HG02623 (cell line): ENCODE data around the gene RNASET2.
"Not testable (repeated sequence)": the region's sequence is repeated elsewhere in the genome, so short reads cannot be mapped to it uniquely, and the experiment has no call there.

Source experiments
- ATAC-seq: cut with Tn5 transposase; IDR thresholded peaks from one replicate; pipeline ENCODE4 v1.9.1; 2021; ENCODE audit warnings: moderate library complexity; ENCODE audit not compliant: unreplicated experiment

The RNASET2 gene

GRCh38 chr6:166949528-166950442 lies 6.6 kb downstream of the RNASET2 start:
- no peak for ATAC-seq

DNA sequence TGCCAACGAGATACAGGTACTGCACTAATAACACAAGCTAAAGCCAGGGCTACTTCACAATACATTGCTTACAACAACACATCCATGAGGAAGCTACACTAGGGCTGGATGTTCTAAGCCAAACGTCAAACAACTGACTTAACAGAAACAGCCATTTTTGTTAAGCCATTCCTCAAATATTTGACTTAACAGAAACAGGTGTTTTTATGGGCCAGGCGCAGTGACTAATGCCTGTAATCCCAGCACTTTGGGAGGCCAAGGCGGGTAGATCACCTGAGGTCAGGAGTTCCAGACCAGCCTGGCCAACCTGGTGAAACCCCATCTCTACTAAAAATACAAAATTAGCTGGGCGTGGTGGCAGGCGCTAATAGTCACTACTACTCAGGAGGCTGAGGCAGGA lies 7.6 kb downstream of the RNASET2 start:
- ATAC-seq = not testable (repeated sequence)

- no peak for ATAC-seq
These were observed 9.1 kb downstream of the RNASET2 start for GRCh38 chr6:166947251-166947650.

- no peak for ATAC-seq
These were observed 10.2 kb downstream of the RNASET2 start for GRCh38 chr6:166946125-166946524.

- ATAC-seq = no peak
These were observed 11.6 kb downstream of the RNASET2 start for GRCh38 chr6:166944666-166945256.

DNA sequence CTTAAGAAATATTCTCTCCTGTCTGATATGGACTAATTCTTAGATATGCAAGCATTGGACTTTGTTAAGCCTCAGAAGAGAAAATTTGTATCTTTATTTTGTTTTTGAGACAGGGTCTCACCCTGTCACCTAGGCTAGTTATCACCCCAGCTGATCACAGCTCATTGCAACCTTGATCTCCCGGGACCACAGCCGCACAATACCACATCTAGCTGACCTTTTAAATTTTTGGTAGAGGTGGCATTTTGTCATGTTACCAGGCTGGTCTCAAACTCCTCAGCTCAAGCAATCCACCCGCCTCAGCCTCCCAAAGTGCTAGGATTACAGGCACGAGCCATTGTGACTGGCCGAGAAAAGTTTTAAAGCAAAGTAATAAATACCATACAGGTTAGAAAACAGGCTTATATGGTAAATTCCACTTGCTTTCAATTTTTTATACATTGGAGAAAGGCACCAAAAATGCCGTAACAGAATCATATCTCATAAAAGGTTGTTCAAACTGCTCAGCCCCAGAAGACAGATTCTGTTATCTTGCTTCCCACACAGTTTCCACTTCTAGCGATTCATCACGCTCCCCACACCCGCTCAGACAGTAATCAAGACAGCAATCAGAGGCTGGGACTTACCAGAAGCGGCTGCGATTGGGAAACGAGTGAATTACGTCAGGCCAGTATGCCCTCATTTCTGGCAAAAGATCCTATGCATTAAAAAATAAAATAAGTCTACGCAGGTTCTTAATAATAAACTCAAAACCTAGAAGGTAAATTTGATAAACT lies 13.8 kb downstream of the RNASET2 start:
- no peak for ATAC-seq

- ATAC-seq = no peak
These were observed 15.7 kb downstream of the RNASET2 start for GRCh38 chr6:166940643-166941068.

DNA sequence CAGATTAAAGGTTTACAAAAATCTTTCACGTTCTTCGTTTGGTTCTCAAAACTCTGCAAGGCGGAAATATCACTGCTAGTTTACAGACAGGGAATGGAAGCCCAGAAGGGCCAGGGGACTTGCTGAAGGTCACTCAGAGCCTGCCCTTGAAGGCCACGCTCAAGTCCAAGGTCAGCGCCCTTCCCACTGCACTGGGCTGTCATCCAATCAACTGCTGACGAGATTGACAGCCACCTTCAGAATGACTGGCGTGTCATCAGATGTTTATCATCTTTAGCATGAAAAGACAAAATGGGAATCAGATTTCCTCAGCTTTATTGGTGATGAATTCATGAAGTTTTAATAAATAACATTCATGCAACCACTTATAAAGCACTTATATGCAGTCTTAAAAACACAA lies 16.5 kb downstream of the RNASET2 start:
- no peak for ATAC-seq

DNA sequence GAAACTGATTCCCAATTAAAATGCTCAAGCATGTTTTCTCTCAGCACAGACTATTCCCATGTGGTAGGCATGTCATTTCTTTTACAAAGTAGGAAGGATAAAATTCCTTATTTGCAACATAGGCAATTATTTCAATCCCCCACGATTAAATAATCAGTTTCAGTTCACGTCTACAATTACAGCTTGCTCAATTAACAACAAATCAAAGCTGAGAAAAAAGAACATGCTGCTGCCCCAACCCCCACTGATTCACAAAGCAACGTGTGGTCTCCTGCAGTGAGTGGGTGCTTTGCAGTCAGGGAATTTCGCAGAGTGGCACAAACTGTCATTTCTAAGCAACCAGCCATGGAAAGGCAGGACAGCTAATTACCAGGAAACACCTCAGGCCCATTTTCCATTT lies 17.0 kb downstream of the RNASET2 start:
- ATAC-seq = no peak

DNA sequence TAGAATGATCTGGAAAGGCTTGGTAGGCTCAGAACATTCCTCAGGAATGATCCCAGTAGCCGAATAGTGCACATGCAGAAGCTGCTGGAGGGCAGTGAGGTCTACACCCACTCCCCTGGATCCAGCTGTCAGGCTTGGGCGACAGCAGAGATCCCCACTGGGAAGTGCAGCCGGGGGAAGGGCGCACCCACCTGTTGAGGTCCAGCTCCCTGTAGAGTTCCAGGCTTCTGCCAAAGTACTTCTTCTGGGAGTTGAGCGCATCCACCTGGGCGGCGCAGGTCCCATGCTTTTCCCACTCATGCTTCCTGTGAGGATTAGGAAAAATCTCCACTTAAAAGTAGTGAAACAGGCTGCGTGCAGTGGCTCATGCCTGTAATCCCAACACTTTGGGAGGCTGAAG lies 17.6 kb downstream of the RNASET2 start:
- no peak for ATAC-seq

DNA sequence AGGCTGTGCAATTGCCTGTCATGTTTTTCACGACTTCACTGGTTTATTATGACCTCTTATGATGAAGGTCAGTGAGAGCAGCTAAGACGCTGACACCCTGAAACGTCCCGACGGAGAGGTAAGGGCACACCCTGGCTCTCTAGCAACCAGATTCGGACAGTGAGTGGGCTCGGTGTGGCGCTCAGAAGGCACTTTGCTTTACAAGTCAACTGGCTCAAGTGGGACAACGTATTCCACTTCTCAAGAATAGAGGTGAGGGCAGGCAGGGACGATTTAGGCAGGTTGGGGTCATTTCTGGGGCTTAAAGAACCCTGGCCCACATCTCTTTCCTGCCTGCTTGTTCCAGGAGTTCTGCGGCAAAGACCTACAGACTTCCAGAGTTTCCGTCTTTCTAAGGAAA lies 18.2 kb downstream of the RNASET2 start:
- ATAC-seq = no peak

DNA sequence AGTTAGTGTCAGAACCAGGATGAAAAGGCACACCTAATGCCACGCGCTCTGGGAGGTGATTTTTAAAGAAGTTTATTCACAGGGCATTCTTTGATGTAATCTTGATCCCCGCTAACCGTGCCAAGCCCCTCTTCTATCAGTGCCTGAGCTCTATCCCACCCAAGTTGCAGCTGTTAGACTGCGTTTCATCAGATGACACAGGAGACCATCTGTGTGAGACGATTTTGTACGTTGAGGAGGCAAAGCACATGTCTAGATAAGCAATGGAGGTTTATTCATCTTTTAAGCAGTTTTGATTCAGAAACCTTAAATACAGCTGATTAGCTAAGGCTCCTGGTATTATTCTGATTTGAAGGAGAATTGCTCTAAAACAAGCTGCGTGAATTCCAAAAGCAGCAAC lies 18.6 kb downstream of the RNASET2 start:
- no peak for ATAC-seq

GRCh38 chr6:166936079-166936787 lies 20.1 kb downstream of the RNASET2 start:
- no peak for ATAC-seq

GRCh38 chr6:166935353-166935752 lies 21.0 kb downstream of the RNASET2 start:
- ATAC-seq = no peak

DNA sequence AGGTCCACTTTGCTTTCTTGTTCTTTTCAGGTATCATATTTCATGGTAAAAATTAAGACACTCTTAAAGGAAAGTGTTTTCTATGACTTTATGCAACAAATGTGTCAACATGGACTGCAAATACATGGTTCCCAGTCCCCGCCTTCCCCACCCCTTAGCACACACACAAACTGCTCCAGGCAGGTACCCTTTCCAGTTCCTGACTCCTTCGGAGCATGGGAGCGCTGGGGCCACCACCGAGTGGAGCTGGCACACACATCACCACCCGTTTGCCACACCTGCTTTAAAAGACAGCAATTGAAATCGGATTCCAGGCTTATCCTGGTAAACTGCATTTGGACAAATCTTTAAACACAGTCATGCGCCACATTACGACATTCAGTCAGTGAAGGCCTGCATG lies 22.2 kb downstream of the RNASET2 start:
- no peak for ATAC-seq

DNA sequence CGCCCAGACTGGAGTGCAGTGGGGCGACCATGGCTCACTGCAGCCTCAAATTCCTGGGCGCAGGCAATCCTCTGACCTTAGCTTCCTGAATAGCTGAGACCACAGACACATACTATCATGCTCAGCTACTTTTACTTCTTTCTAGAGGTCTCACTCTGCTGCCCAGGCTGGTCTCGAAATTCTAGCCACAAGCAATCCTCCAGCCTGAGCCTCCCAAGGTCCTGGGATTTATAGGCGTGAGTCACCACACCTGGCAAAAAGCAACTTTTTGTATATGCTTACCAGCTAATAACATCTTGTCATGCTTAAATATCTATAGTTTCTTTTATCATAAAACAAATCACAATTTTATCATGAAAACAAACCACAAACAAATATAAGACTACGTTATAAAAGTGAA lies 23.0 kb downstream of the RNASET2 start:
- ATAC-seq = no peak

DNA sequence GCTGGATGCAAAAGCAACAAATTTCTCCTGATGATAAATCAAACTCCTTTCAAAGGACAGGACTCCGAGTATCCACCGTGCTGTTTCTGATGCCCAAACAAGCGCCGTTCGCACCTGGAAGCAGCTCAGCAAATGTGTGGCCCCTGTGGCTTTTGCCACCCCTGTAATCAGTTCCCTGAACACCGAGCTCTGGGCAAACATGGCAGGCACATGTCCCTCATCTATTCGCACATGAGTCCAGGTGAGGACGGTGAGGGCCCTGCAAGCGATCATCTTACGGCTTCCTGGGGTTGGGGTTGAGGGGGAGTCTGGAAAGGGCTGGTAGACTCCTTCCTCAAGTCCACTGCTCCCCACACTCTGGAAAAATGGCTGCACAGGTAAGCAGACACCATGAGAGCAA lies 23.7 kb downstream of the RNASET2 start:
- ATAC-seq = no peak

DNA sequence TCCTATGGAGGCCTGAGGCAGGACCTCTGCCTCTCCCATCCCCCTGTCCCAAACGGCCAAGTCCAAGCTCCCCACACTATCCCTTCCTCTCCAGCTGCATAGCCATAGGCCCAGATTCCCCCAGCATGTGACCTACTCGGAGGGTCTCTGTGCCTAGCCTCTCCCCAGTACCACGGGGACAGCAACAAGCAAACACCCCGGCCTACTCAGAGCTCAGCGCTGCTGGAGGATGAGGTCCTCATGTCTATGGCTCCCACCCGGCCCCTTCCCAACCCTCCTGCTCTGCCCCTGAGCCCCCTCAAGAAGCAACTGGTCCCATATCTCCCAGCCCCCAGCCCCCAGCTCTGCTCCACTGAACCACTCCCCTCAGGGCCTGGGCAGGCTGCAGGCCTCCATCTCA lies 24.2 kb downstream of the RNASET2 start:
- no peak for ATAC-seq

DNA sequence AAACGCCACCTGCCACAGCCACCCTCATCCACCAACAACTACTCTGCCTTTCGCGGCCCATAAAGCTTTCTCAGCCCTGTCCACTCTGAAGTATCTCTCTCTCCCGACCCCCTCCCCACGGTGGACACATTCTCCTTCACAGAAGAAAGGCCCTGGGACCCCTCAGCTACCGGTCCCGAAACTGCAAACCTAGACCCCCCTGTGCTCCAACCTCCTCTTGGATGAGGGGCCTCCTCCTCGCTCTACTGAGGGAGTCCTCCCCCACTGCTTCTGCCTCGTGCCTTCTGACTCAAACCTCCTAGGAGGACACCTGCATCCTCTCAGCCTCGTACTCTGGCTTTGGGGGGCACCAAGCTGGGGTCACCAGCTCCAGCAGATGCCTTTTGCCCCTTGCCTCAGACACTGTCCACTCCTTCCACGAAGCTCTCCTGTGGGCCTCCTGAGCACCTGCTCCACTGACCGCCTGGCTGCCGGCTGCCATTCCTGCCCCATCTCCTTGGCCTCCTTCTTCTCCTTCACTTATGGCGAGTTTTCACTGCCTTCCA lies 24.9 kb downstream of the RNASET2 start:
- no peak for ATAC-seq

GRCh38 chr6:166930354-166930891 lies 25.9 kb downstream of the RNASET2 start:
- no peak for ATAC-seq
